Measurements from ENCODE around the gene APOH. TPM values are rescaled to one million over a fixed set of nuclear protein-coding genes. Genes with fewer than 3 reads are reported as not detected.

APOH gene
- total RNA-seq, 1 donor from 2014 or later, result not detected

DNA sequence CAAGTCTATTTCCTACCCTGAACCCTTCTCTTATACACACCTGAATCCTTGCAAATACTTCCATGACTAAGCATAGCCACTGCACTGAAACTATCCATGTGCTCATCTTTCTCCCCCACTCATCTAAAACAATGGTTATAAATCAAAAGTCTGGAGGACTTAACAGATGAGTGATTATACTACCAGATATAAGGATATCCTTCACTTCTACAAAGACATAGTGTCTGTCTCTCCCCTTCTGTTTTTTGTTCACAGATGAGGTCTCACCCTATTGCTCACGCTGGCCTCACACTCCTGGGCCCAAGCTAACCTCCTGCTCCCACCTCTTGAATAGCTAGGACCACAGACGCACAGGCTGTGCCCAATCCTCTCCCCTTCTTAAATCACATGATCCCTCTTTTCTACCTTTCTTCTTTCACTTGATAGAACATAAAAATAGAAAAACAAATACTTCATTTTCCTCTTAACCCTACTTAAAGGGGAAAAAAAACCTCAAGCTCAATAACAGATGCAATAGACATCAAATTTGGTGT, 56.5 kb downstream of the APOH start:
- intact Hi-C loops (cut with DNase I), result no loop called here
- no peak for DNase-seq (ENCODE audit: extremely low spot score in 2 of 2)
- TF ChIP-seq, protein P1, sequence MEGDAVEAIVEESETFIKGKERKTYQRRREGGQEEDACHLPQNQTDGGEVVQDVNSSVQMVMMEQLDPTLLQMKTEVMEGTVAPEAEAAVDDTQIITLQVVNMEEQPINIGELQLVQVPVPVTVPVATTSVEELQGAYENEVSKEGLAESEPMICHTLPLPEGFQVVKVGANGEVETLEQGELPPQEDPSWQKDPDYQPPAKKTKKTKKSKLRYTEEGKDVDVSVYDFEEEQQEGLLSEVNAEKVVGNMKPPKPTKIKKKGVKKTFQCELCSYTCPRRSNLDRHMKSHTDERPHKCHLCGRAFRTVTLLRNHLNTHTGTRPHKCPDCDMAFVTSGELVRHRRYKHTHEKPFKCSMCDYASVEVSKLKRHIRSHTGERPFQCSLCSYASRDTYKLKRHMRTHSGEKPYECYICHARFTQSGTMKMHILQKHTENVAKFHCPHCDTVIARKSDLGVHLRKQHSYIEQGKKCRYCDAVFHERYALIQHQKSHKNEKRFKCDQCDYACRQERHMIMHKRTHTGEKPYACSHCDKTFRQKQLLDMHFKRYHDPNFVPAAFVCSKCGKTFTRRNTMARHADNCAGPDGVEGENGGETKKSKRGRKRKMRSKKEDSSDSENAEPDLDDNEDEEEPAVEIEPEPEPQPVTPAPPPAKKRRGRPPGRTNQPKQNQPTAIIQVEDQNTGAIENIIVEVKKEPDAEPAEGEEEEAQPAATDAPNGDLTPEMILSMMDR (IDR thresholded peaks at IDR 0.05), result no peak
- TF ChIP-seq POLR2A (IDR thresholded peaks at IDR 0.05) (no peak), POLR2AphosphoS5 (IDR thresholded peaks at IDR 0.05; ENCODE audit: insufficient read depth in 1 of 2, low read depth in 1 of 2) (no peak)
- H3K27me3 ChIP-seq, result no peaks in the 10 kb centered on the region
- H3K4me3 ChIP-seq, result no peak overlapping the region
- H3K27ac ChIP-seq, result no peak overlapping the region
- H3K9me3 ChIP-seq, result no peaks in the 10 kb centered on the region
- no peaks in the 10 kb centered on the region for H3K36me3 ChIP-seq
- H3K4me1 ChIP-seq, result no peaks in the 10 kb centered on the region

DNA sequence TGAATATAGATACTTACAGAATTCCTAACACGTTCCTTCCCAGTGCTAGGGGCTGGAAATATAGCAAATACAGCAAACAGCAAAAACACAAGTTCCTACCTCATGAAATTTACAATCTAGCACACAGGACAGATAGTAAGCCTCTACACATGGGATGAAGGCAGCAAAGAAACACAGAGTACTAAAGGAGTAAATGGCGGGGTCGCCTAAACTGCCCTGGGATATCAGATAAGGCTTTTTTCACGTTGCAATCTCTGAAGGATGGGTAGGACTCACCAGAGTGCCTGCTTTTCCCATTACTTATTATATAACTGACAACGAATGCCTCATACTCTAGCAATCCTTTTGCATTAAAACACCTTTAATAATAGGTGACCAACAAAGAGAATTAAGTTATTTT, 57.1 kb downstream of the APOH start:
- no peak overlapping the region for H3K27ac ChIP-seq
- TF ChIP-seq, protein P1 (IDR thresholded peaks at IDR 0.05), result no peak
- no peak for TF ChIP-seq POLR2AphosphoS5 (IDR thresholded peaks at IDR 0.05; ENCODE audit: insufficient read depth in 1 of 2, low read depth in 1 of 2)
- no peak for TF ChIP-seq POLR2A (IDR thresholded peaks at IDR 0.05)
- H3K36me3 ChIP-seq, result no peaks in the 10 kb centered on the region
- no peak overlapping the region for H3K4me3 ChIP-seq
- intact Hi-C loops (cut with DNase I), result no loop called here
- no peak for DNase-seq (ENCODE audit: extremely low spot score in 2 of 2)
- no peaks in the 10 kb centered on the region for H3K4me1 ChIP-seq
- no peaks in the 10 kb centered on the region for H3K9me3 ChIP-seq
- H3K27me3 ChIP-seq, result no peaks in the 10 kb centered on the region

DNA sequence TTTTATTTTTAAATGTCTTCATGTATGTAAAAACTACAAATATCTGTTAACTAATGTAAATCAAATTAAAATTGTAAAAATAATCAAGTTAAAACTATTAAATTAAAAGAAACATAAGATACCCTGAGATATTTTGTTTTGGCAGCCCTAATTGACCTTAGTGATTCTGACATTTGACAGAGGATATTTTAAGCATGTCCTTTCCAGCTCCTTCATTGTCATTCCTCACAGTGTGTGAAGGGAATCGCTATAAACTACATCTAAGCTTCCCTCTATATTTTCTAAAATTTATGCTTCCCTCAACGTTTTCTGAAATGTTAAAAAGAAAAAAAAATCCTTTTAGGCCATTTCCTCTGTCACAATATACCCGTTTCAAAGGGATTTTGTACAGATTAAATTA, 57.5 kb downstream of the APOH start:
- no peaks in the 10 kb centered on the region for H3K36me3 ChIP-seq
- no peaks in the 10 kb centered on the region for H3K4me1 ChIP-seq
- H3K27me3 ChIP-seq, result no peaks in the 10 kb centered on the region
- intact Hi-C loops (cut with DNase I), result no loop called here
- TF ChIP-seq POLR2AphosphoS5 (IDR thresholded peaks at IDR 0.05; ENCODE audit: insufficient read depth in 1 of 2, low read depth in 1 of 2) (no peak), POLR2A (IDR thresholded peaks at IDR 0.05) (no peak)
- TF ChIP-seq, protein P1 (IDR thresholded peaks at IDR 0.05), result no peak
- no peak overlapping the region for H3K4me3 ChIP-seq
- DNase-seq (ENCODE audit: extremely low spot score in 2 of 2), result no peak
- H3K9me3 ChIP-seq, result no peaks in the 10 kb centered on the region
- H3K27ac ChIP-seq, result no peak overlapping the region

DNA sequence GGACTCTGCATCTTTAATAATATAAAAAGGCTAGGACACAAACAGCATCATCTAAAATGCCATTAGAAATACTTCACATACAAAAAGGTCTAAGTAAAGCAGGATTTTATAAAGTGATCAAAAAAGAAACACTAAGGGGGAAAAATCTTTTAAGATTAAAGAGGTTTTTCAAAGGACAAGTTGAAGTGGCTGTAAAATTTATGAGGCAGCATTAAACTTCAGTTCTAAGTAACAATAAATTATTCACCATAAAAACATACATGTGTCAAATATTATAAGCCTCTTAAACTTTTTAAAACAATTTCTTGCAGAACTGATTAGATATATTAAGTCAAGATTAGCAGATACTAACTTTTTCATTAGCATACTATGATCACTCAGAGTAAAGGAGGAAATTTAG, 58.0 kb downstream of the APOH start:
- H3K27ac ChIP-seq, result no peak overlapping the region
- no peaks in the 10 kb centered on the region for H3K27me3 ChIP-seq
- DNase-seq (ENCODE audit: extremely low spot score in 2 of 2), result no peak
- no peaks in the 10 kb centered on the region for H3K4me1 ChIP-seq
- TF ChIP-seq, protein P1 (IDR thresholded peaks at IDR 0.05), result no peak
- H3K4me3 ChIP-seq, result no peak overlapping the region
- H3K36me3 ChIP-seq, result no peaks in the 10 kb centered on the region
- intact Hi-C loops (cut with DNase I), result no loop called here
- no peaks in the 10 kb centered on the region for H3K9me3 ChIP-seq

DNA sequence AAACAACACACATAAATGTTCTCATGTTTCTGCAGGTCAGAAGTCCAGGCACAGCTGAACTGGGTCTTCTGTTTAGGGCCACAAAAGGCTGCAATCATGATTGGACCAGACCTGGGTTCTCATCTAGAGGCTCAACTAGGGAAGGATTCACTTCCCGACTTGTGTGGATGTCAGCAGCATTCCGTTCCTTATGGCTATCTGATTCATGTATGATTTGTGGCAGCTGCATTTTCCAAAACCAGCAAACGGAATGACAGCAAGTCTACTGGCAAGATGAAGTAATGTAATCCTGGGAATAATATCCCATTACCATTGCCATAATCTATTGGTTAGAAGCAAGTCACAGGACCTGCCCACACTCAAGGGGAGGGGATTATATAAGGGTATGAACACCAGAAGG, 59.4 kb downstream of the APOH start:
- no peaks in the 10 kb centered on the region for H3K9me3 ChIP-seq
- no peaks in the 10 kb centered on the region for H3K27me3 ChIP-seq
- no peak overlapping the region for H3K4me3 ChIP-seq
- H3K27ac ChIP-seq, result no peak overlapping the region
- no peak for DNase-seq (ENCODE audit: extremely low spot score in 2 of 2)
- H3K36me3 ChIP-seq, result no peaks in the 10 kb centered on the region
- TF ChIP-seq, protein P1 (IDR thresholded peaks at IDR 0.05), result no peak
- TF ChIP-seq POLR2AphosphoS5 (IDR thresholded peaks at IDR 0.05; ENCODE audit: insufficient read depth in 1 of 2, low read depth in 1 of 2) (no peak), POLR2A (IDR thresholded peaks at IDR 0.05) (no peak)
- no peaks in the 10 kb centered on the region for H3K4me1 ChIP-seq
- intact Hi-C loops (cut with DNase I), result no loop called here

All from vagina (tissue), 2 donors.